Measurements from ENCODE around the gene ZNHIT2. TPM values are rescaled to one million over a fixed set of nuclear protein-coding genes. Genes with fewer than 3 reads are reported as not detected.

The ZNHIT2 gene
- total and polyA plus RNA-seq, 10 of the 15 experiments (the other 5 are each of a cell fraction or from before 2014, with no cell fraction given), result 0.24 to 20.4 (median 15.5) TPM; not detected in 1

DNA sequence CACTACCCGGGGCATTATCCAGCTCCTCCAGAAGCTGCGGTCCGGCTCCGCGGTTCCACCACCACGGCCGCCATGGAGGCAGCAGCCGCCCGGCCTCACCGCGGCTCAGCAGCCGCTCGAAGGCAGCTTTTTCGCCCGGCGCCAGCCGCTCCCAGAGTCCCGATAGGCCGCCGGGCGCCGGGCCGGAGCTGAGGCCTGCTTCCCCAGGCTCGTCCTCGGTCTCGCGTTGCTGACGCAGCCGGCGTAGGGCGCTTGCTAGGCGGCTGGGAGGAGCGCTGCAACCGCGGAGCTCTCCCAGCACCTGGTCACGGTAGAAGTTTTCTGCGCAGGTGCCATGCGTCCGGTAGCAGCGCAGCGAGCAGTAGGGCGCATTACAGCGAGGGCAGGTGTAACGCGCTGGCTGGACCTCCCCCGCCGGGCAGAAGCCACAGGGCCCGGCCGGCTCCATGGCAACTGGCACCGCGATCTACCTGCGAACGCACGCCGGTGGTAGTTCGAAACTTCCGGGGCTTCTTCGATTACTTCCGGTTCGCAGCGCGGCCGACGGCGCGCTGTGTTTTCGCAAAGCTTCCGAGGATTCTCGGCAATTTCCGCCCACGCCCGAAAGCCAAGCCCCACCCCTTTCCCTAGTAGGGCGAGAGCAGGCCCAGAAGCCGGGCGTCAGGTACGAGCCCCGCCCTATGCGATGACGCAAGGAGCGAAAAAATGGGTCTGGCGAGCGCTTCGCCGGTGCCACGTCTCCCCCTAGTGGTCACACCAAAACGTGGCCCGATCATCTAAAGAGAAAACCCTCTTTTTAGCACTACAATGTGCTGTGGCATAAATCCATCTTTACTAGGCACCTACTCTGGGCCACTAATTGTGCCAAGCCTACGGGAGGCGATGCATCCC is at the start of gene ZNHIT2 (continued):
- no peak for TF ChIP-seq TARDBP (IDR thresholded peaks at IDR 0.05; ENCODE audit: borderline replicate concordance)
- no peak for TF ChIP-seq HDAC6 (IDR thresholded peaks at IDR 0.05; ENCODE audit: unreplicated experiment)
- TF ChIP-seq, protein P1, sequence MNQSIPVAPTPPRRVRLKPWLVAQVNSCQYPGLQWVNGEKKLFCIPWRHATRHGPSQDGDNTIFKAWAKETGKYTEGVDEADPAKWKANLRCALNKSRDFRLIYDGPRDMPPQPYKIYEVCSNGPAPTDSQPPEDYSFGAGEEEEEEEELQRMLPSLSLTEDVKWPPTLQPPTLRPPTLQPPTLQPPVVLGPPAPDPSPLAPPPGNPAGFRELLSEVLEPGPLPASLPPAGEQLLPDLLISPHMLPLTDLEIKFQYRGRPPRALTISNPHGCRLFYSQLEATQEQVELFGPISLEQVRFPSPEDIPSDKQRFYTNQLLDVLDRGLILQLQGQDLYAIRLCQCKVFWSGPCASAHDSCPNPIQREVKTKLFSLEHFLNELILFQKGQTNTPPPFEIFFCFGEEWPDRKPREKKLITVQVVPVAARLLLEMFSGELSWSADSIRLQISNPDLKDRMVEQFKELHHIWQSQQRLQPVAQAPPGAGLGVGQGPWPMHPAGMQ (IDR thresholded peaks at IDR 0.05; ENCODE audit: borderline replicate concordance), result no peak
- TF ChIP-seq ZBTB4 (CRISPR knock-in tag; IDR thresholded peaks at IDR 0.05), result no peak
- TF ChIP-seq POLR2A (IDR thresholded peaks at IDR 0.05; ENCODE audit: low read depth, low read length), result peak; percentile 95
- TF ChIP-seq POLR2AphosphoS5 (IDR thresholded peaks at IDR 0.05; ENCODE audit: low read length), result peak; percentile 88
- TF ChIP-seq HDAC2 (IDR thresholded peaks at IDR 0.05), result no peak
- TF ChIP-seq MTA3 (IDR thresholded peaks at IDR 0.05; ENCODE audit: borderline replicate concordance, low read length), result no peak
- peak; percentile 98 for TF ChIP-seq NR2C1 (IDR thresholded peaks at IDR 0.05)
- TF ChIP-seq NFYA (IDR thresholded peaks at IDR 0.05; ENCODE audit: borderline replicate concordance, low read depth, low read length), result no peak
- TF ChIP-seq NR2C2 (IDR thresholded peaks at IDR 0.05; ENCODE audit: borderline replicate concordance, control insufficient read depth, insufficient read length, low read depth), result peak; percentile 79
- TF ChIP-seq PAX5 (IDR thresholded peaks at IDR 0.05; ENCODE audit: borderline replicate concordance, low read depth, low read length), result peak; percentile 32; the same call in 1 of the 2 replicates
- TF ChIP-seq SRF (IDR thresholded peaks at IDR 0.05; ENCODE audit: low read depth in 2 of 2, low read length in 2 of 2), result peak; percentile 46 to 75; a peak in 3 of 4 replicates
- 0 out of 2 replicates have a peak, but pooled peaks have one; percentile 83 for TF ChIP-seq ZBED1 (IDR thresholded peaks at IDR 0.05; ENCODE audit: borderline replicate concordance)
- peak; percentile 96 for TF ChIP-seq LARP7 (IDR thresholded peaks at IDR 0.05)
- TF ChIP-seq NKRF (conservative IDR thresholded peaks at IDR 0.05), result peak; percentile 98
- TF ChIP-seq SMARCA5 (IDR thresholded peaks at IDR 0.05), result peak; percentile 48
- no peak for TF ChIP-seq E2F4 (IDR thresholded peaks at IDR 0.05; ENCODE audit: low read depth, low read length)
- TF ChIP-seq IRF4 (IDR thresholded peaks at IDR 0.05; ENCODE audit: low read depth, low read length), result 0 out of 2 replicates have a peak, but pooled peaks have one; percentile 40
- TF ChIP-seq ATF2 (IDR thresholded peaks at IDR 0.05; ENCODE audit: low read length), result peak; percentile 78
- TF ChIP-seq ZNF207 (IDR thresholded peaks at IDR 0.05; ENCODE audit: borderline replicate concordance), result peak; percentile 81; the same call in 1 of the 2 replicates
- peak; percentile 81; the same call in 2 of the 3 replicates for TF ChIP-seq POU2F2 (IDR thresholded peaks at IDR 0.05; ENCODE audit: borderline replicate concordance, low read depth, low read length)

All from GM12878 (cell line).